Cardiac fibroblast (primary cell): ENCODE data around the gene CACNA1H.

Experiments used
- DNase-seq, 2 donors: peaks; one replicate each; pipeline versions ENCODE4 v3.0.0 to v3.0.0-alpha.2; 2010; ENCODE audit warnings: low read depth in 2 of 2
- H3K4me3 ChIP-seq, 2 donors: replicated peaks in 1 of 2; 1 replicate in 1 of 2; 2 replicates in 1 of 2; pipeline ENCODE4 v1.5.1; 2011; ENCODE audit warnings: low read depth in 2 of 2, low read length in 2 of 2, mild to moderate bottlenecking in 2 of 2, moderate library complexity in 1 of 2
- CTCF ChIP-seq: IDR thresholded peaks from one replicate; pipeline ENCODE4 v1.5.1; 2011; ENCODE audit warnings: low read depth, mild to moderate bottlenecking, low read length, inconsistent platforms

CACNA1H gene

GRCh38 chr16:1177053-1177452 lies 24.1 kb downstream of the CACNA1H start:
- no peak overlapping the region for H3K4me3 ChIP-seq
- TF ChIP-seq CTCF, result no peak
- DNase-seq, result no peak

DNA sequence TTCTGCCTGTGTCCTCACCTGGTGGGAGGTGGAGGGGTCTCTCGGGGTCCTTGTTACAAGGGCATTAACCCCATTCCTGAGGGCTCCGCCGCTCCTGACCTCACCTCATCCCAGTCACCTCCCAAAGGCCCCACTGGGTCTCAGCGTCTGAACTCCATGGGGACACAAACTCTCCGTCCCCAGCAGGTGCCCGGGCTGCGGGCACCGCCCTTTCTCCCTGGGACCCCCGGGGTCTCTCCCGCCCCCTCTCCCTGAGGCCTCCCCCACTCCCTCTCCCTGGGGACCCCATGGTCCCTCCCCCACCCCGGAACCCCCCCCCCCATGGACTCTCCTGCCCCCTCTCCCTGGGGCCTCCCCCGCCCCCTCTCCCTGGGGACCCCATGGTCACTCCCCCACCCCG lies 24.8 kb downstream of the CACNA1H start:
- H3K4me3 ChIP-seq, result no peak overlapping the region
- no peak for TF ChIP-seq CTCF
- DNase-seq, result no peak

DNA sequence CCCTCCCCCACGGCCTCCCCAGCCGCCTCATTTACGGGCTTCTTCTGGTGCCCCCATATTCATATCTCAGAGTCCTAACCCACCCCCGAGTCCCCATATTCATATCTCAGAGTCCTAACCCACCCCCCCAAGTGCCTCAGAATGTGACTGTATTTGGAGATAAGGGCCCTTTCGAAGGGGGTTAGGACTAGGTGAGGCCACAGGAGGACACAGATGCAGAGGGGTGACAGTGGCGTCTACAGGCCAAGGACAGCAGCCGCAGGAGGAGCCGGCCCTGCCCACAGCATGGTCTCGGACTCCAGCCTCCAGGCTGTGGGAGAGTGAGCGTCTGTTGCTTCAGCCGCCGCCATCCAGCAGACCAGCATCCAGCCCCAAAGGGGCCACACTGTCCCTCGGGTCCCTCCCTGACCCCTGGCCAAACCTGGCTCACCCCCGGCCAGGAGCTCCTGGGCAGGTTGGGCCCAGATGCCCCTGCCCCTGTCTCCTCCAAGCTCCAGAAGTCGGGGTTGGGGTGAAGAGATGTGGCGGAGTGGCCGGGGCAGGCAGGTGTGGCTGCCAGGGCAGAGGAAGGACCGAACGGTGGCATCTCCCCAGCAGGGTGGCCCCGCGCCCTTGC lies 25.5 kb downstream of the CACNA1H start:
- no peak overlapping the region for H3K4me3 ChIP-seq
- DNase-seq, result no peak
- no peak for TF ChIP-seq CTCF

DNA sequence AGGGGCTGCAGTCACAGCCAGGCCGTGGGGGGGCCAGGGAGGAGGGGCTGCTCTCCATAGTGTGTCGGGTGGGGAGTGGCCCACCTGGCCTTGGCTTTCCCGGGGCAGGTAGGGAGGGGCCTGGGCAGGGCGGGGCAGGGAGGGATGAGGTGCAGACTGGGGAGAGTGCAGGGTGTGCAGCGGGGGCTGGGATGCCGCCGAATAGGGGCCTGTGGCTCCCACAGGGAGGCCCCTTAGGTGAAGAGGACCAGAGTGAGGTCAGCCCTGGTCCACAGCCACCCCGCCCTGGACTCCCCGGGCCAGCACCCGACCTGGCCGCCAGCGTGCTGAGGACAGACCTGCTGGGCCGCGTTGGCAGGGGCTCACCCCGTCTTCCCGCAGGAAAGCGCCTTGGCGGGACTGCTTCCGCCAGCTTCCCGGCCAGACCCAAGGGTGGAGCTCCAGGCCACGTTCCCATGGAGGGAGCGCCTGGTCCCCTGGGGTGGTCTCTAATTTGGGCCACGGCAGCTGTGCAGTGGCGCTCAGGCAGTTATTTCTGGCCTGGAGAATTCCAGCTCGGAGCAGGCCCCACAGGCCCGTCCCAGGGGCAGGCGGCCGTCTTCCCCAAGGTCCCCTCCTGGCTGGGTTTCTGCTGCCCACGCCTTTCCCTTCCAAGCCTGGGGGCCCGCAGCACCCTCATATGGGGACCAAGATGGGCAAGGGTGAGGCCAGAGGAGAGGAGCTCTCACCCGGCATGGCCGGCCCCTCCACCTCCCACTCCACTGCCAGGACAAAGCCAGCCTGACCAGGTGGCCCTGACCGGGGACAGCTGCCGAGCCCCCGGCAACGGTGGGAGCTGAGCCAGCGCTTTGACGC lies 27.9 kb downstream of the CACNA1H start:
- no peak for TF ChIP-seq CTCF
- no peak overlapping the region for H3K4me3 ChIP-seq
- DNase-seq, result peak in 1 of 2 donors; percentile 29

DNA sequence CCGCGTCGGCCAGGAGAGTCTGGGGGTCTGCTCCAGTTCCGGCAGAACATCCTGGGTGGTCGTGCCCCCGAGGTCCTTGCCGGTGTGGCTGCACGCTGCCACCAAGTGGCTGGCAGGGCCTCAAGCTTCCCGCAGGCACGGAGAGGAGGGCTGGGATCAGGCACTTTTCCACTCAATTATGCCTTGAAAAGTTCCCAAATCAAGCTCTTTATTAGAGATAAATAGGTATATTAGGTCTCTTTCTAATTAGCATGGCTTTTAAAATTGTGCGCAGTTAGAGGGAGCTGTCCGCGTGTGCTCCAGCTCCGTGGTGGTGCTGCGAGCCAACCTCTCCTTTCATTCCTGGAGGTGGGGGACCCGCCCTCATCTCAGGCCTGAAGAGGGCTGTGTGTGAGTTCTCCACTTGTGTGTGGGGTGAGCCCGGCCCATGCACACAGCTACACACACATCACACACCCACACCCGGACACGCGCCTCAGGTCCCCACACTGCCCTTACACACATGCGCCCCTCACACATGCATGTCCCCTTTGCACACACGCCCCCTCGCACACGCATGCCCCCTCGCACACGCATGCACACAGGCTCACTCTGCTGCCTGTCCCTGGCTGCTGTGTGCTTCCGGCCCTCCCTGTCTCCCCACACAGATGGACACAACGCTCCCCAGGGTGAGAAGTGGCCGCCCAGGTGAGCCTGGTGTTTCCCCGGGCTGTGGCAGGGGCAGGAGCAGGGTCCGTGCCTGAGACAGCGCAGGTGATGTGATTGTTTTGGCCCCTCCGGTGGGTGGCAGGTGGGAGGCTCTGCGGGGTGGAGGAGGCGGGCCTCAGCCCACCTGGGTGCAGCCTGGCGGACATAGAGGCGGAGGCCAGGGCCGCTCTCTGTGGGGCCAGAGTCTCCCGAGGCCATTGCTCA lies 28.8 kb downstream of the CACNA1H start:
- TF ChIP-seq CTCF, result no peak
- DNase-seq, result peak in 1 of 2 donors; percentile 33
- no peak overlapping the region for H3K4me3 ChIP-seq

DNA sequence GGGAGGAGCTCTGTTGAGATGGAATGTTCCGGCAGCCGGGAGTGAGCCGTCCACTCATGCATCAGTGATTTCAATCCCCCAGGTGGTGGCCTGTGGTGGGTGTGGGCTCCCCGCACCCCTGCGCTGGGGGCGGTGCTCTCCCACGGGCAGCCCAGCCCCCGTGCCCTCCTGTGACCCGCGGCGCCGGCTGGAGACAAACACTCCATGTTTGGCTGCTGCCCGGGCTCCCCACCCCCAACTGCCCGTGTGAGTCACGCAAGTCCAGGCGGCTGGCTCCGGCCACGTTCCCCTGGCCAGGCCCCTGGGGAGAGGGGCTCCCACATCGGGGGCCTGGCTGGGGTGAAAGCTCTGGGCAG lies 29.4 kb downstream of the CACNA1H start:
- TF ChIP-seq CTCF, result no peak
- peak overlapping the region in 1 of 2 donors; percentile 34 for H3K4me3 ChIP-seq
- peak; percentile 87 to 92 for DNase-seq
